Measurements from ENCODE around the gene FIGNL2.
A peak's percentile ranks its signal among the peaks of the same experiment; 100 is the strongest.

Gene FIGNL2

GRCh38 chr12:51823875-51824565 lies 24.5 kb downstream of the FIGNL2 start:
- DNase-seq (ENCODE audit: low read depth): peak; percentile 60
- H3K4me3 ChIP-seq (ENCODE audit: low read depth, low read length): no peak overlapping the region
- peak; percentile 76 for TF ChIP-seq CTCF (IDR thresholded peaks at IDR 0.05; ENCODE audit: low read depth, low read length, missing control alignments)
- in situ Hi-C loops (cut with HindIII; ENCODE audit: low sequenced_read_pairs): no loop called here

- in situ Hi-C loops (cut with HindIII; ENCODE audit: low sequenced_read_pairs): no loop called here
- DNase-seq (ENCODE audit: low read depth): no peak
- H3K4me3 ChIP-seq (ENCODE audit: low read depth, low read length): no peak overlapping the region
- TF ChIP-seq CTCF (IDR thresholded peaks at IDR 0.05; ENCODE audit: low read depth, low read length, missing control alignments): no peak
Measured at GRCh38 chr12:51822956-51823355, 25.6 kb downstream of the FIGNL2 start.

- TF ChIP-seq CTCF (IDR thresholded peaks at IDR 0.05; ENCODE audit: low read depth, low read length, missing control alignments): no peak
- in situ Hi-C loops (cut with HindIII; ENCODE audit: low sequenced_read_pairs): no loop called here
- peak overlapping the region; percentile 52 for H3K4me3 ChIP-seq (ENCODE audit: low read depth, low read length)
- DNase-seq (ENCODE audit: low read depth): no peak
Measured at GRCh38 chr12:51822261-51822616, 26.3 kb downstream of the FIGNL2 start.

- no peak for TF ChIP-seq CTCF (IDR thresholded peaks at IDR 0.05; ENCODE audit: low read depth, low read length, missing control alignments)
- no peak for DNase-seq (ENCODE audit: low read depth)
- peak overlapping the region; percentile 52 for H3K4me3 ChIP-seq (ENCODE audit: low read depth, low read length)
- in situ Hi-C loops (cut with HindIII; ENCODE audit: low sequenced_read_pairs): no loop called here
Measured at GRCh38 chr12:51821440-51822260, 26.9 kb downstream of the FIGNL2 start.

- DNase-seq (ENCODE audit: low read depth): no peak
- in situ Hi-C loops (cut with HindIII; ENCODE audit: low sequenced_read_pairs): no loop called here
- H3K4me3 ChIP-seq (ENCODE audit: low read depth, low read length): peak overlapping the region; percentile 52
- TF ChIP-seq CTCF (IDR thresholded peaks at IDR 0.05; ENCODE audit: low read depth, low read length, missing control alignments): no peak
Measured at GRCh38 chr12:51820526-51821439, 27.7 kb downstream of the FIGNL2 start.
